H1 (cell line): Measurements from ENCODE around the gene REEP2. TPM values are rescaled to one million over a fixed set of nuclear protein-coding genes. Genes with fewer than 3 reads are reported as not detected.

Source experiments
- BACH1 ChIP-seq: IDR thresholded peaks from 2 replicates; pipeline ENCODE4 v1.6.1; 2012; ENCODE audit warnings: low read length, improper control_type of control experiment
- CBX5 ChIP-seq: fragments of 300-800, 300-1000 bp; sonication (generic); IDR thresholded peaks from 2 replicates; pipeline ENCODE4 v1.7.1; 2016; ENCODE audit warnings: antibody characterized with exemption, low read length, low read depth
- FOSL1 ChIP-seq: IDR thresholded peaks from 2 replicates; pipeline ENCODE4 v1.6.1; 2011; ENCODE audit warnings: mild to moderate bottlenecking, low read depth, low read length, moderate library complexity; ENCODE audit not compliant: insufficient read depth
- JUN ChIP-seq: IDR thresholded peaks from 2 replicates; pipeline ENCODE4 v1.6.1; 2011; ENCODE audit warnings: low read depth, mild to moderate bottlenecking, improper control_type of control experiment, low read length
- KDM4A ChIP-seq: IDR thresholded peaks from one replicate; pipeline ENCODE4 v1.7.1; 2012; ENCODE audit warnings: low read depth, mild to moderate bottlenecking, moderate library complexity, low read length, inconsistent platforms; ENCODE audit not compliant: severe bottlenecking
- RNF2 ChIP-seq: fragments of 200-900, 300-1000 bp; sonication (generic); IDR thresholded peaks from 2 replicates; pipeline ENCODE4 v1.7.1; 2016; ENCODE audit warnings: borderline replicate concordance, low read depth, mild to moderate bottlenecking, antibody characterized with exemption, low read length; ENCODE audit not compliant: poor library complexity, severe bottlenecking; ENCODE audit errors: missing control alignments
- SP1 ChIP-seq: IDR thresholded peaks from 2 replicates; pipeline ENCODE4 v1.6.1; 2011; ENCODE audit warnings: low read depth, low read length
- TBP ChIP-seq: IDR thresholded peaks from 2 replicates; pipeline ENCODE4 v1.6.1; 2011; ENCODE audit warnings: low read depth, low read length, improper control_type of control experiment
- polyA plus RNA-seq, 7 experiments: library from polyadenylated mRNA; depleted of rRNA in 3 of 7; stranded (reverse) in 5 of 7; unstranded in 2 of 7; fragments of >200 nt in 5 of 7; fragments of 200-250 nt in 2 of 7; gene quantifications; 1 replicate in 5 of 7; 2 replicates in 1 of 7; 4 replicates in 1 of 7; pipeline versions ENCODE4 v1.2.1 to v1.2.3, GENCODE V29; 2011 to 2013; ENCODE audit warnings: missing spikeins in 2 of 7, mixed read lengths in 2 of 7
- total RNA-seq: library from RNA; stranded (reverse); fragmentation: NEBNext Ultra II Directional; extraction: Animal tissue kit (Norgen Biotek cat#: 25700); gene quantifications from 2 replicates; pipeline ENCODE4 v1.2.1, GENCODE V29; 2021
- TF ChIP-seq, protein P1 (sequence below): fragments of 300-600 bp; sonication (generic); IDR thresholded peaks from 2 replicates; pipeline ENCODE4 v1.7.1; 2012; ENCODE audit warnings: low read length, moderate library complexity, mild to moderate bottlenecking, inconsistent platforms; ENCODE audit not compliant: insufficient replicate concordance
- TF ChIP-seq, protein P2 (sequence below): IDR thresholded peaks from 2 replicates; pipeline ENCODE4 v1.6.1; 2011; ENCODE audit warnings: low read depth, mild to moderate bottlenecking, low read length; ENCODE audit not compliant: insufficient read depth

The REEP2 gene
- total and polyA plus RNA-seq, 2 of the 8 experiments (the other 6 are each of a cell fraction or from before 2014, with no cell fraction given): 26.5 to 40.2 TPM

DNA sequence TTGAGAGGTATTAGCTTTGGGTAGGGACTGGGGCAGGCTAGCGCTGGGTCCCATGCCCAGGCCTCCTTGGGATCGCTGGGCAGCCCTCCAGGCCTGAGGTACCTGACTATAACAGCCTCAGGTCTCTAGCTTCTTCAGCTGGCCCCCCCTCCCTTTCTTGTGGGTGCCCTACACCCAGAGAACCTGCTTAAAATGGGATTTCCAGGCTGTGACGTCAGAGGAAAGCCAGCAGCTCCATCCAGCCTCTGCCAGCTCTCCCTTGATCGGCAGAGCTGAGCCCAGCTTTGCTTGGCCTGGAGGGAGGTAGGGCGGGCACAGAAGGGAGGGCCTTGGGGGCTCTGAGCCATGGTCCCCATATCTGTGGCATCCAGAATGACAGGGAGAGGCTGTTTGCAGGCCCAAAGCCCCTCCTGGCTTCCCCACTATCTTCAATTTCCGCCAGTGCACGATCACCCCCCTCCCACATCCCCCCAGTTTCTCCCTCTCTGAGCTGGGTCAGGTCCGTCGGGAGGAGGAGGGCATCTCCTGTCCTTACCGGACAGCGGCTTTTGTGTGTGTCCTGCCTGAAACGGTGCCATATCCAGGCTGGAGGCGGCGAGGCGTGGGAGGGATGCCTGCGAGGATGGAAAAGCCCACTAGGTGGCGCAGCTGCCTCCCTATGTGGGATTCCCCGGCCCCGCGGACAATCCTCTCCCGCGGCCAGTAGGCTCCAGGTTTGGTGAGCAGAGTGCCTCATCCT lies 10.8 kb downstream of the REEP2 start (continued):
- TF ChIP-seq, protein P1, sequence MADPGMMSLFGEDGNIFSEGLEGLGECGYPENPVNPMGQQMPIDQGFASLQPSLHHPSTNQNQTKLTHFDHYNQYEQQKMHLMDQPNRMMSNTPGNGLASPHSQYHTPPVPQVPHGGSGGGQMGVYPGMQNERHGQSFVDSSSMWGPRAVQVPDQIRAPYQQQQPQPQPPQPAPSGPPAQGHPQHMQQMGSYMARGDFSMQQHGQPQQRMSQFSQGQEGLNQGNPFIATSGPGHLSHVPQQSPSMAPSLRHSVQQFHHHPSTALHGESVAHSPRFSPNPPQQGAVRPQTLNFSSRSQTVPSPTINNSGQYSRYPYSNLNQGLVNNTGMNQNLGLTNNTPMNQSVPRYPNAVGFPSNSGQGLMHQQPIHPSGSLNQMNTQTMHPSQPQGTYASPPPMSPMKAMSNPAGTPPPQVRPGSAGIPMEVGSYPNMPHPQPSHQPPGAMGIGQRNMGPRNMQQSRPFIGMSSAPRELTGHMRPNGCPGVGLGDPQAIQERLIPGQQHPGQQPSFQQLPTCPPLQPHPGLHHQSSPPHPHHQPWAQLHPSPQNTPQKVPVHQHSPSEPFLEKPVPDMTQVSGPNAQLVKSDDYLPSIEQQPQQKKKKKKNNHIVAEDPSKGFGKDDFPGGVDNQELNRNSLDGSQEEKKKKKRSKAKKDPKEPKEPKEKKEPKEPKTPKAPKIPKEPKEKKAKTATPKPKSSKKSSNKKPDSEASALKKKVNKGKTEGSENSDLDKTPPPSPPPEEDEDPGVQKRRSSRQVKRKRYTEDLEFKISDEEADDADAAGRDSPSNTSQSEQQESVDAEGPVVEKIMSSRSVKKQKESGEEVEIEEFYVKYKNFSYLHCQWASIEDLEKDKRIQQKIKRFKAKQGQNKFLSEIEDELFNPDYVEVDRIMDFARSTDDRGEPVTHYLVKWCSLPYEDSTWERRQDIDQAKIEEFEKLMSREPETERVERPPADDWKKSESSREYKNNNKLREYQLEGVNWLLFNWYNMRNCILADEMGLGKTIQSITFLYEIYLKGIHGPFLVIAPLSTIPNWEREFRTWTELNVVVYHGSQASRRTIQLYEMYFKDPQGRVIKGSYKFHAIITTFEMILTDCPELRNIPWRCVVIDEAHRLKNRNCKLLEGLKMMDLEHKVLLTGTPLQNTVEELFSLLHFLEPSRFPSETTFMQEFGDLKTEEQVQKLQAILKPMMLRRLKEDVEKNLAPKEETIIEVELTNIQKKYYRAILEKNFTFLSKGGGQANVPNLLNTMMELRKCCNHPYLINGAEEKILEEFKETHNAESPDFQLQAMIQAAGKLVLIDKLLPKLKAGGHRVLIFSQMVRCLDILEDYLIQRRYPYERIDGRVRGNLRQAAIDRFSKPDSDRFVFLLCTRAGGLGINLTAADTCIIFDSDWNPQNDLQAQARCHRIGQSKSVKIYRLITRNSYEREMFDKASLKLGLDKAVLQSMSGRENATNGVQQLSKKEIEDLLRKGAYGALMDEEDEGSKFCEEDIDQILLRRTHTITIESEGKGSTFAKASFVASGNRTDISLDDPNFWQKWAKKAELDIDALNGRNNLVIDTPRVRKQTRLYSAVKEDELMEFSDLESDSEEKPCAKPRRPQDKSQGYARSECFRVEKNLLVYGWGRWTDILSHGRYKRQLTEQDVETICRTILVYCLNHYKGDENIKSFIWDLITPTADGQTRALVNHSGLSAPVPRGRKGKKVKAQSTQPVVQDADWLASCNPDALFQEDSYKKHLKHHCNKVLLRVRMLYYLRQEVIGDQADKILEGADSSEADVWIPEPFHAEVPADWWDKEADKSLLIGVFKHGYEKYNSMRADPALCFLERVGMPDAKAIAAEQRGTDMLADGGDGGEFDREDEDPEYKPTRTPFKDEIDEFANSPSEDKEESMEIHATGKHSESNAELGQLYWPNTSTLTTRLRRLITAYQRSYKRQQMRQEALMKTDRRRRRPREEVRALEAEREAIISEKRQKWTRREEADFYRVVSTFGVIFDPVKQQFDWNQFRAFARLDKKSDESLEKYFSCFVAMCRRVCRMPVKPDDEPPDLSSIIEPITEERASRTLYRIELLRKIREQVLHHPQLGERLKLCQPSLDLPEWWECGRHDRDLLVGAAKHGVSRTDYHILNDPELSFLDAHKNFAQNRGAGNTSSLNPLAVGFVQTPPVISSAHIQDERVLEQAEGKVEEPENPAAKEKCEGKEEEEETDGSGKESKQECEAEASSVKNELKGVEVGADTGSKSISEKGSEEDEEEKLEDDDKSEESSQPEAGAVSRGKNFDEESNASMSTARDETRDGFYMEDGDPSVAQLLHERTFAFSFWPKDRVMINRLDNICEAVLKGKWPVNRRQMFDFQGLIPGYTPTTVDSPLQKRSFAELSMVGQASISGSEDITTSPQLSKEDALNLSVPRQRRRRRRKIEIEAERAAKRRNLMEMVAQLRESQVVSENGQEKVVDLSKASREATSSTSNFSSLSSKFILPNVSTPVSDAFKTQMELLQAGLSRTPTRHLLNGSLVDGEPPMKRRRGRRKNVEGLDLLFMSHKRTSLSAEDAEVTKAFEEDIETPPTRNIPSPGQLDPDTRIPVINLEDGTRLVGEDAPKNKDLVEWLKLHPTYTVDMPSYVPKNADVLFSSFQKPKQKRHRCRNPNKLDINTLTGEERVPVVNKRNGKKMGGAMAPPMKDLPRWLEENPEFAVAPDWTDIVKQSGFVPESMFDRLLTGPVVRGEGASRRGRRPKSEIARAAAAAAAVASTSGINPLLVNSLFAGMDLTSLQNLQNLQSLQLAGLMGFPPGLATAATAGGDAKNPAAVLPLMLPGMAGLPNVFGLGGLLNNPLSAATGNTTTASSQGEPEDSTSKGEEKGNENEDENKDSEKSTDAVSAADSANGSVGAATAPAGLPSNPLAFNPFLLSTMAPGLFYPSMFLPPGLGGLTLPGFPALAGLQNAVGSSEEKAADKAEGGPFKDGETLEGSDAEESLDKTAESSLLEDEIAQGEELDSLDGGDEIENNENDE: no peak
- TF ChIP-seq, protein P2, sequence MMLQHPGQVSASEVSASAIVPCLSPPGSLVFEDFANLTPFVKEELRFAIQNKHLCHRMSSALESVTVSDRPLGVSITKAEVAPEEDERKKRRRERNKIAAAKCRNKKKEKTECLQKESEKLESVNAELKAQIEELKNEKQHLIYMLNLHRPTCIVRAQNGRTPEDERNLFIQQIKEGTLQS: no peak
- TF ChIP-seq RNF2: no peak
- TF ChIP-seq JUN: no peak
- TF ChIP-seq CBX5: no peak
- peak; percentile 55 for TF ChIP-seq TBP
- no peak for TF ChIP-seq SP1
- no peak for TF ChIP-seq FOSL1
- no peak for TF ChIP-seq KDM4A
- peak; percentile 86 for TF ChIP-seq BACH1
